Activated naive CD8-positive, alpha-beta T cell treated with anti-CD3 and anti-CD28 coated beads for 36 hours (primary cell): ENCODE results near the gene GRK2. TPM values are rescaled to one million over a fixed set of nuclear protein-coding genes. Genes with fewer than 3 reads are reported as not detected.
A peak's percentile ranks its signal among the peaks of the same experiment; 100 is the strongest.

ENCODE experiments used
- DNase-seq: peaks from one replicate; pipeline ENCODE4 v3.0.0; 2021
- H3K27ac Mint-ChIP-seq: one replicate; pipeline ENCODE4 v1.8.0; 2022; ENCODE audit warnings: mild to moderate bottlenecking, moderate library complexity, mixed read lengths
- H3K27me3 Mint-ChIP-seq: one replicate; pipeline ENCODE4 v1.8.0; 2022; ENCODE audit warnings: mild to moderate bottlenecking, mixed read lengths
- H3K36me3 Mint-ChIP-seq: one replicate; pipeline ENCODE4 v1.8.0; 2021; ENCODE audit warnings: mild to moderate bottlenecking, mixed read lengths
- H3K4me1 Mint-ChIP-seq: one replicate; pipeline ENCODE4 v1.8.0; 2021; ENCODE audit warnings: mixed read lengths
- H3K4me3 Mint-ChIP-seq: one replicate; pipeline ENCODE4 v1.8.0; 2022; ENCODE audit warnings: mild to moderate bottlenecking, moderate library complexity, mixed read lengths
- H3K9me3 Mint-ChIP-seq: one replicate; pipeline ENCODE4 v1.8.0; 2022; ENCODE audit warnings: mixed read lengths
- total RNA-seq, 2 experiments: library from RNA; stranded (reverse); gene quantifications; one replicate each; pipeline ENCODE4 v1.2.3, GENCODE V29; 2021

Gene GRK2
- total RNA-seq, 2 experiments from 2014 or later, result 211 to 219 TPM

DNA sequence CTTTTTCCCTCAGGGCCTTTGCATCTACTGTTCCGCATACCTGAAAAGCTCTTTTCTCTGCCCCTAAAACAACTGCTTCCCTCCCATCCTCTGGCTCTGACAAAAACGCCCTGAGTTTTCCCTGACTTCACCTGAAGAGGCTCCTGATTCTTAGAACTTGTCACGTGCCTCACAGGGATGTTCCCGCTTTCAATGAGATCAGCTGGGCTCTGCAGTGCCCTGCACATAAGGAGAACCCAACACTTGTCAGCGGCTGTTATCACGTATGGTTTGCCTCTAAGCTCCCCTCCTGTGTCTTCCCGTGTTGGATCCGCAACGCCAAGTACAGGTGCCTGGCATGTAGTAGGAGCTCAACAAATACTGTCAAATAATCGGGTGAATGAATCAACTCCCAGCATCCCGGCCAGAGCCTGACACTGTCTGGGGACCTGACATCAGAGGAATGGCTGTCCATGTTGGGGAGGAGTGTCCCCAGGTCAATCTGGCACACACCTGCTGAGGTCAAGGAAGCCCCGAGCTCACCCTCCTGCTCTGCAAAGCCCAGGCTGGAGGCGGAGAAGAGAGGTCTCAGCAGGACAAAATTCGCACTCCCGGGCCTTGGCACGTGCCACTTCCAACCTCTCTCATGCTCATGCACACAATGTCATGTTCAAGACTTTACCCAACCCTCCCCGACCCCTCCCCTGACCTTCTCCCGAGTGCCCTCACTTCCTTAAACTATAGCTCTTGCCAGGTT lies 4.2 kb upstream of the GRK2 start:
- peak overlapping the region; percentile 56 for H3K4me3 Mint-ChIP-seq
- no peaks in the 10 kb centered on the region for H3K27me3 Mint-ChIP-seq
- no peaks in the 10 kb centered on the region for H3K9me3 Mint-ChIP-seq
- peaks cover 2% of the 10 kb centered on the region for H3K36me3 Mint-ChIP-seq
- H3K4me1 Mint-ChIP-seq, result peaks cover 40% of the 10 kb centered on the region
- peak overlapping the region; percentile 63 for H3K27ac Mint-ChIP-seq
- DNase-seq, result no peak

DNA sequence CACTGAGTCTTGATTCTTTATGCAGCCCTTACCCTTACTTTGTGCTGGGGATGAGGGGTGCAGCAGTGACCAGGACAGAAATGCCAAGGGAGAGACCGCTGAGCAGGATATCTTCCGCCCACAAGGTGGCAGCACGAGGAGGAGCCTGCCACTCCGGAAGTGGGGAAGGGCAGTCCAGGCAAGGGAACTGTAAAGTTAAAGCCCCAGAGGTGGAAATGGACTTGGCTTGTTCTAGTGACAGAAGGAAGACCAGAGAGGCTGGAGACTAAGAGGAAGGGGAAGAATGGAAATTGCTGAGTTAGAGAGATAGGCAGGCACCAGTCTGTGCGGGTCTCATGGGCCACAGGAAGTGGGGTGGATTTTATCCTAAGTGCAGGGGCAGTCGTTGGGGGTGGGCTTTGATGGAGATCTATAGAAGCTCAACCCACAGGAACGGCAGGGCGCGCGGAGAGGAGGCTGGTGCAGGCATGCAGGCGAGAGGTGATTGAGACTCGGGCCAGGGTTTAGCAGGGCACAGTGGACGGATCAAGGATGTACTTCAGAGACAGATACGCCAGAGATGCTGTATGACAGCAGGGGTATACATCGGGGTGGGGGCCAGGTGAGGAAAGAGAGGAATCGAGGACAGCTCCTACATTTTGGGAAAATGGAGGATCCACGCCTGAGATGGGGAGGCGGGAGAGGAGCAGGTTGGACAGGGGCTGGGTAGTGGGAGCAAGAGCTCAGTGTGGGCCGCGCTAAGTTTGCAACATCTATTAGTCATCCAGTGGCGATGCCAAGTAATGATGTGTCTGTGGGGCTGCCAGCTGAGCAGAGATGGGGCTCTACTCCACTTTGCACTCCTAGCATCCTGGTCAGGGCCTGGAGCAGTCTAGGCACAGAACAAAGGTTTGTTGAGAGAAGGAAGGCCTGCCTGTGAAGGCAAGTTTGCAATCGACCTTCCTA lies 3.3 kb upstream of the GRK2 start:
- Mint-ChIP-seq H3K4me3 (peak overlapping the region; percentile 56), H3K27me3 (no peaks in the 10 kb centered on the region), H3K27ac (peak overlapping the region; percentile 63), H3K36me3 (peaks cover 11% of the 10 kb centered on the region), H3K4me1 (peaks cover 42% of the 10 kb centered on the region), H3K9me3 (no peaks in the 10 kb centered on the region)
- peak; percentile 75 for DNase-seq

DNA sequence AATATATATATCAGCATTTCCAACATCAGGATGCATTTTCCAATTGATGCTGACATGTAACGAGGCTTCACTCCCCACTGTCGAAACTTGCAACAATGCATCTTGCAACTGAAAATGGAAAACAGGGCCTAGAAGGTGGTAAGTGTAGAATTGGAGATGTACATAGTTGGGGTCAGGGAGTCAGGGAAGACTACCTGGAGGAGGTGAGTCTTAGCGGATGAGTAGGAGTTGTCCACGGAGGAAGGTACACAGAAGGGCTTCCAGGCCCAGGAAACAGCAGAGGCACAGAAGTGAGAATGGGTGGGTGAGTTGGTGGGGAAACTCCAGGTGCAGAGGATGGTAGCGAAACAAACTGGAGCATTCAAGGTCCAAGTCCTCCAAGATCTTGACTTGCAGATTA lies 2.0 kb upstream of the GRK2 start:
- Mint-ChIP-seq H3K36me3 (peaks cover 21% of the 10 kb centered on the region), H3K9me3 (no peaks in the 10 kb centered on the region), H3K4me1 (peaks cover 49% of the 10 kb centered on the region), H3K4me3 (peak overlapping the region; percentile 27), H3K27me3 (no peaks in the 10 kb centered on the region), H3K27ac (no peak overlapping the region)
- no peak for DNase-seq

DNA sequence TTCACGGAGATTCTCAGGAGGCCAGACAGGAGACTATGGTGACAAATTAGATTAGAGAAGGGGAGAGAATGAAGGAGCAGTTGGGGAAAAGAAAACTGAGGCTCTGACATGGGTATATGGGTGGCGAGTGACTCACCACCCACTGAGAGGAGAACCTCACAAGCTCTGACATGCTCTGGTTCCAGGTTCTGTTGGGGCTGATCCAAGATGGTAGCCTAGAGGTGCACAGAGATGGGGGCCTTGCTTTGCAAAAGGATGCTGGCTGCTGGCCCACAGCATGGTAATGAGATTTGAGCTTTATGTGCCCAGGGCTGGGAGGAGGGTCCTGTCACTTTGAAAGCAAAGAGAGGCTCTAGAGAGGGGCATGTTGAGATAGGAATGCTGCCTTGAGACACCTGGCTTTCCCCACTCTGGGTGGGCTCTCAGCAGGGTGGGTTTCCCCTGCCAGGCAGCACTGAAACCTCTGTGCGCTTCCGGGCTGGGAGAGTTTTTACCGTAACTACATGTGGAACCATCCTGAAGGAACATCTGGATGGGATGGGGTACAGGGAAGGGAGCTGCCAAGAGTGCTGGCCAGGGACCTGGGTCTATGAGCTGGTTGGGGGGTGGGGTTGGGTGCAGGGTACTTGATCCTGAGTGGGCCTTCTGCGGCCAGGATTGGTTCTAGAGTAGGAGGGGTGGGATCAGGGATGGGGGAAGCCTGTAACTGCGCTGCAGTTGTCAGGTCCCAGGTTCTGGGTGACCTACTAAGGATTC lies 1.2 kb upstream of the GRK2 start:
- Mint-ChIP-seq H3K36me3 (peaks cover 24% of the 10 kb centered on the region), H3K4me3 (peak overlapping the region; percentile 27), H3K9me3 (no peaks in the 10 kb centered on the region), H3K27me3 (no peaks in the 10 kb centered on the region), H3K27ac (peak overlapping the region; percentile 83), H3K4me1 (peaks cover 55% of the 10 kb centered on the region)
- DNase-seq, result no peak

DNA sequence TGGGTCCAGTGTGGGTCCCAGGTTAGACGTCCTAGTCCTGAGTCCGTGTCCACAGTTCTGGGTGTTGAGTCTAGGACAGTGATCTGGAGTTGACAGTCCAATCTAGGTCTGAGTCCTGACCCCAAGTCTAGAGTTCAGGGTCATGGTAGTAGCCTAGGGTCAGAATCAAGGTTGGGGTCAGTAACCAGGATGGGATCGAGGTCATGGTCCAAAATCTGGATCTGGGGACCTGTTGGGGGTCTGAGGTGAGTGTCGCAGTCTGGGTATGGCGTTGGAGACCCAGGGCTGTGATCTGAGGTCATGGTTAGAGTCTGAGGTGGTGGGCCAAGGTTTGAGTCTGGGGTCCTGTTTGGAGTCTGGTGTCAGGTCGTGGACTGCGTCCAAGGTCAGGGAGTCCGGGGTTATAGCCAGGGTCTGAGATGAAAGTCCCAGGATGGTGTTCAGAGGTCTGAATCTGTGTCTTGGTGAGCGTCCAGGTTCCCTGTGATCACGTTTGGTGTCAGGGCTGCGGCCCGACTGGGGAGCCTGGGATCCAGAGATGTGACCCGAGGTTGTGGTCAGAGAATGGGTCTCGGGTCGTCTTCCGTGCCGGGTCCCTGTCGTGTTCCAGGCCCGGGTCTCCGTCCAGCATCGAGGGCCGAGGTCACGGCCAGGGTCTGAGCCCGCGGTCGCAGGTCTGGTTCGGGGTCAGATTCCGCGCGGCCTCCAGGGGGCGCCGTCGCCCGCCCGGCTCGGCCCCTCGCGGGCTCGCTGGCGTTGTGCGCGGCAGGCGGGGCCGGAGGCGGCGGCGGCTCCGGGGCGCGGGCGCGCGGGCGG lies 432 bp upstream of the GRK2 start:
- DNase-seq, result peak; percentile 84
- no peaks in the 10 kb centered on the region for H3K9me3 Mint-ChIP-seq
- peaks cover 63% of the 10 kb centered on the region for H3K4me1 Mint-ChIP-seq
- peaks cover 32% of the 10 kb centered on the region for H3K36me3 Mint-ChIP-seq
- H3K4me3 Mint-ChIP-seq, result peak overlapping the region; percentile 76
- peak overlapping the region; percentile 83 for H3K27ac Mint-ChIP-seq
- no peaks in the 10 kb centered on the region for H3K27me3 Mint-ChIP-seq

DNA sequence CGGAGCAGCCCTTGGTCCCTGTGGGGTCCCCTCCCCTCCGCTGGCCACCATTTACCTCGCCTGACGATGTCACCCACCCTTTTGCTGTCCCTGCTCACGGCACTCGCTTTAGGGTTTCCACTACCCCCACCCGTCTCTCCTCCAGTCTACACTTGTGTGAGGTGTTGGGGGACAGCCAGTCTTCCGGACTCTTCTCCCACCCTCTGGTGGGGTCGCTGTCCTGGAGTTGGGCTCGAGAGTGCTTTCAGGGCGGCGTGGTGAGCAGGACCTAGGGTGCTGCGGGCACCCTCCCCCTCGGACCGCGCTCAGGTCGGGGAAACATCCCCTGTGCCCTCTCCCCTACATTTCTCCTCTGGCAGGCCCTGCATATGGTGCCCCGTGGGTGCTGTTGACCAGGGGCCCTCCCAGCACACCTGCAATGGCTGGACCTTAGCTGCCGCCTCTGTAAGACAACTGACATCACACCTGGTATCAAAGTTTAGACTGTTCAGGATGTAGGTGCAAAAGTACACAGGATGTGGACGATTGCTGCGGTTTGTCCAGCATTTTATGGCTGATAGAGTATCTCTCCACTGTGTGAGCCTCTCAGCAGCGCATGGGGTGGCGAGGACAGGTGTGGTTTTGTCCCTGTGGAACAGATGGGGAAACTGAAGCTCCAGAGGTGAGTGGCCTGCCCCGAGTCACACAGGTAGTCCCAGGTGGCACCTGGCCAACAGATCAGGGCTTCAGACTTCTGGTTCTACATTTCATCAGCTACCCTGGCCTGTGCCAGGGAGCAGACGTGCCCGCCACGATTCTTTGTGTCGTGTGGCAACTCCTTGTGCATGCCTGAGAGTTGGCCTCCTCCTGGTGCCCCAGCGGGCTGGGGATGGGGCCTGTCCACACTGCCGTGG lies 1.2 kb downstream of the GRK2 start:
- peak overlapping the region; percentile 99 for H3K27ac Mint-ChIP-seq
- peaks cover 69% of the 10 kb centered on the region for H3K4me1 Mint-ChIP-seq
- H3K9me3 Mint-ChIP-seq, result no peaks in the 10 kb centered on the region
- no peaks in the 10 kb centered on the region for H3K27me3 Mint-ChIP-seq
- peaks cover 42% of the 10 kb centered on the region for H3K36me3 Mint-ChIP-seq
- H3K4me3 Mint-ChIP-seq, result peak overlapping the region; percentile 92
- no peak for DNase-seq

DNA sequence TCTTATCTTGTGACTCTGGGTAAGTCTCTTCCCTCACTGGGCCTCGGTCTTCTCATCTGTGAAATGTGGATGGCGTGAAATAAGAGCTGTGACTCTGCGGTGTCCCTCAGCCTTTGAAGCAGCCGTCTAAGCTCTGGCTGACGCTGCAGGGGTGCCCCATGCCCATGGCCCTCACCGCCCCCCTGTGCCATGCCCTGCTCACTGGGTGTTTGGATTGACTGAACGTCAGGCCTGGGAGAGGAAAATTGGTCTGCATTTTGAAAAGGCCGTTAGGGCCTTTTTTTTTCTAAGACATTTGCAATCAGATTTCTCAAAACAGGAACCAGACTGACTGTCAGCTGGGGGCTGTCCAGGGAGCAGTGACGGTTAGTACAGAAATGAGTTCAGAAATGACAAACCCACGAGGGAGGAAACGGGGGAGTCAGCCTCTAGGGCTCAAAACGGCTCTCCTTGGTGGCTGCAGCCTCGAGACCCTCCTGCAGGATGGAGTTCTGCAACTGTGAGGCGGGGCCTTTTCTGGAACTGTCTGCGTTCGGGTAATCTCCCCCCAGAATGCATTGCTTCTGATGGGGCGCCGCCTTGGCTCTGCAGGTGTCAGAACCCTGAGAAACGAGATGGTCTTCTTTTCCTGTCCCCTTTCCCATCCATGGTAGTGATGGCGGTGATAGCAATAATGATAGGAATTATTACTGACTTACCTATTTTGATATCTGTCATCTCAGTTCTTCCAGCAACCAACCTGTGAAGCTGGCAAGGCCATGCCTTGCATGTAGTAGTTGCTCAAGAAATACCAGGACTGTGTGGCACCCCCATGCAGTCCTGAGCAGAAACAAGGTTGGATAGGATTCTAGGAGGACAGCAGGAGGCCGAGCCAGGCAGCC lies 2.0 kb downstream of the GRK2 start:
- Mint-ChIP-seq H3K27ac (peak overlapping the region; percentile 99), H3K36me3 (peaks cover 44% of the 10 kb centered on the region), H3K27me3 (no peaks in the 10 kb centered on the region), H3K4me1 (peaks cover 69% of the 10 kb centered on the region), H3K4me3 (peak overlapping the region; percentile 92), H3K9me3 (no peaks in the 10 kb centered on the region)
- DNase-seq, result peak; percentile 80

DNA sequence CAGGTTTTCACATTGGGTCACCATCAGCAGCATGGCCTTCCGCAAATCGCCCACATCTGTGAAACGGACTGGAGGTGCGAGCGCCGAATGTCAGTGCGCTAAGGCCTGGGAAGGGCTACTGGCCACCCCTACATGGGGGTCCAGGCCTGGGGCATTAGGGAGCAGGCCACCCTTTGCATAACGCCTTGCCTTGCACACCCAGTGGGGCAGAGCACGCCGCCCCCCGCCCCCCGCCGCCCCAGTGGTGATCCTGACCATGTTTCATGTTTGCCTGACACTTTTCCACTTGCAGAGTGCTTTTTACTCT lies 2.6 kb downstream of the GRK2 start:
- Mint-ChIP-seq H3K9me3 (no peaks in the 10 kb centered on the region), H3K27ac (peak overlapping the region; percentile 99), H3K4me1 (peaks cover 69% of the 10 kb centered on the region), H3K4me3 (peak overlapping the region; percentile 92), H3K36me3 (peaks cover 44% of the 10 kb centered on the region), H3K27me3 (no peaks in the 10 kb centered on the region)
- no peak for DNase-seq

DNA sequence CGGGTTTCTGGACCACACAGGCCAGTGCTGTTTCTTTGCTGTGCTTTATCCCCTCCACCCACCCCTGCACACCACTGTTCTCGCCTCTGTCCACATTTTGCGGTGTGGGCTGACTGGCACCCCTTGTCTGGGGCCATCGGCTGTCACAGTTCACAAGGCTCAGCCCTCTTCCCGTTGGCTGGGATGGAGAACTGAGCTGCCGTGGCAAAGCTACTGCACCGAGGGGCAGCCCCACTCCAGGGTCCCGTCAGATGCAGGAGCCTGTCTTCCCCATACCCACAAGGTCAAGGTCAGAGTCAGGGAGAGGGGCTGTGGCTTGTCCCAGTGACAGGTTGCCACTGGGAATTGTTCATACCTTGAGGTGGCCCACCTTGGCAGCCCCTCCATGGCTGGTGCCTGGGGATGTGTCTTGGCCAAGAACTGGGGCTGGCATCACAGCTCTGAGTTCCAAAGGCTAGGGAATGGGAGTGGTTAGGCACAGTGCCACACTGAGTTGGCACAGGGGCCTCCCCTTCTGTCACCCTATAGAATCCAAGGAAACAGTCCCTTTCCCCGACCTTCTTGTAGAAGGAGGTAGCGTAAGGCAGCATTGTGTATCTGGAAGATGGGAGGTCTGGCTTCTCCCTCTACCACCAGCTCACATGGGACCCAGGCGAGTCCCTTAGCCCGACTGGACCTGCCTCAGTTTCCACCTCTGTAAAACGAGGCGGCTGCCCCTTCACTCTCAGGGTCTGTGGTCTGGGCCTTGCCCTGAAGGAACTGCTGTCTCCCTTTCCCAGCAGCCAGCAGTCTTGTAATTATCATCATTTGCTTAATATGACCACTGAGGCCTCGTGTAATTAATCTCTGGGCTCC lies 3.4 kb downstream of the GRK2 start:
- Mint-ChIP-seq H3K9me3 (no peaks in the 10 kb centered on the region), H3K4me3 (peak overlapping the region; percentile 92), H3K4me1 (peaks cover 67% of the 10 kb centered on the region), H3K36me3 (peaks cover 49% of the 10 kb centered on the region), H3K27ac (peak overlapping the region; percentile 99), H3K27me3 (no peaks in the 10 kb centered on the region)
- no peak for DNase-seq

DNA sequence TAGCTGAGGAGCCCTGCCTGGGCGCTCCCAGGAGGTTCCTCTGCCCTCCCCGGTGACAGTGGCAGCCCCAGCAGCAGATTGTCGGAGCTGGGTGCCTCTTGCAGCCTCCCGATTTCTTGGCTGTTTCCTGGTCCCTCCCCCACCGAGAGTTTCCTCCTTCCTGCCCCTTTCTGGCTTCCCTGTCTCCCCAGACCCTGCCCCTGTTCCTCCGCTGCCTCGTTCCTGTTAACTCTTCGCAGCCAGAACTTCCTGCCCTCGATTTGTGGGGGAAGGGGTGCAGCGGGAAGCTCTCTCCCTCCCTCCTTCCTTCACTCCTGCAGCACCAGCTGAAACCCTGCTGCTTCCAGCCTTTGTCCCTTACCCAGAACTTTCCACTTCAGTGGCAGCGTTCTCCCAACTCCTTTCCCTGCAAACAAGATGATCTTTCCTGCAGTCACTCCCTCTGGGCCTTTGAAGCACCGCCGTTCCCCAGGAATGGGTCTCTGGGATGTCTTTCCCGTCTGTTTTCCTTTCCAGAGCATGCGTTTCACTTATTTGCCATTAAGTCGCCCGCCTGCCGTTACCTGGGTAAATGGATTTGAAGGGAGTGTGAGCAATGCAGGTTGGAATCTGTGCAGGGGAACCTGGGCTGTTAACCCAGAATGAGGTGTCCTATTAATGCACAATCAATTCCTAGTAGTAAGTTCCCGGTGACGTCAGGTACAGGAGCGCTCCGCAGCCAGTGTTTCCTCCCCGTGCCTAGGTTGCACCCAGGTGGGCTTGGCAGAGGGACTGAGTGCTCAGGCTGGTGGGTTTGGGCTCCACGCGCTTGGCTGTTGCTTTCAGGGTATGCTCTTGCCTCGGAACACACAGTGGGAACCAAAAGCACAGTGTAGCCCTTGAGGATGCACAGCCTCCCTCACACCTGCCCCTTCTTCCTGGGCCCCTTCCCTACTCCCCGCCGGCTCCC lies 4.3 kb downstream of the GRK2 start:
- Mint-ChIP-seq H3K9me3 (no peaks in the 10 kb centered on the region), H3K36me3 (peaks cover 53% of the 10 kb centered on the region), H3K4me3 (peak overlapping the region; percentile 92), H3K27ac (peak overlapping the region; percentile 99), H3K4me1 (peaks cover 66% of the 10 kb centered on the region), H3K27me3 (no peaks in the 10 kb centered on the region)
- no peak for DNase-seq

DNA sequence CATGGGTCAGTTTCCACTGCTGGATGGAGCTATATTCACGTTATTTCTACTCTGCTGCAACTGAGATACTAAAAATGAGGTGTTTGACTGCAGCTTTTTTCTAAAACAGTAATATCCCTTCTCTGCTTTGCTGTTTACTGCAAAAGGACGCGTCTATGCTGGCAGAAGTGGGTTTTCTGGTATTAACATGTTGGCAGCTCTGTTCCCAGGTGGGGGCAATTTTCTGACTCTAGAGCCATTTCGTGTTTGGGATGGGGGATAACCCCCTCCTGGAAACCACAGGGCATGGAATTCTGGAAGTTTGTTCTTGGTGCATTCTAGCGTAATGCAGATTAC lies 4.9 kb downstream of the GRK2 start:
- peak overlapping the region; percentile 92 for H3K4me3 Mint-ChIP-seq
- DNase-seq, result no peak
- peaks cover 66% of the 10 kb centered on the region for H3K4me1 Mint-ChIP-seq
- peaks cover 58% of the 10 kb centered on the region for H3K36me3 Mint-ChIP-seq
- H3K27ac Mint-ChIP-seq, result peak overlapping the region; percentile 99
- no peaks in the 10 kb centered on the region for H3K27me3 Mint-ChIP-seq
- no peaks in the 10 kb centered on the region for H3K9me3 Mint-ChIP-seq
